NAMALWA (cell line): ENCODE measurements around the gene BANP.
"Not testable (repeated sequence)": the region's sequence is repeated elsewhere in the genome, so short reads cannot be mapped to it uniquely, and the experiment has no call there.

Source experiments
- DNase-seq: peaks from one replicate; pipeline ENCODE4 v3.0.0-alpha.2; 2015; ENCODE audit warnings: low spot score

Gene BANP

GRCh38 chr16:87927195-87927562 lies 24.1 kb upstream of the BANP start:
- DNase-seq = no peak

- no peak for DNase-seq
Observed at GRCh38 chr16:87929986-87930385, 21.2 kb upstream of the BANP start.

- DNase-seq = peak; percentile 43
Observed at GRCh38 chr16:87930456-87930855, 20.8 kb upstream of the BANP start.

- no peak for DNase-seq
Observed at GRCh38 chr16:87931504-87931903, 19.7 kb upstream of the BANP start.

- DNase-seq = not testable (repeated sequence)
Observed at GRCh38 chr16:87932475-87933139, 18.6 kb upstream of the BANP start.

GRCh38 chr16:87933140-87933495 lies 18.1 kb upstream of the BANP start:
- DNase-seq = no peak

- DNase-seq = not testable (repeated sequence)
Observed at GRCh38 chr16:87934752-87935425, 16.3 kb upstream of the BANP start.

DNA sequence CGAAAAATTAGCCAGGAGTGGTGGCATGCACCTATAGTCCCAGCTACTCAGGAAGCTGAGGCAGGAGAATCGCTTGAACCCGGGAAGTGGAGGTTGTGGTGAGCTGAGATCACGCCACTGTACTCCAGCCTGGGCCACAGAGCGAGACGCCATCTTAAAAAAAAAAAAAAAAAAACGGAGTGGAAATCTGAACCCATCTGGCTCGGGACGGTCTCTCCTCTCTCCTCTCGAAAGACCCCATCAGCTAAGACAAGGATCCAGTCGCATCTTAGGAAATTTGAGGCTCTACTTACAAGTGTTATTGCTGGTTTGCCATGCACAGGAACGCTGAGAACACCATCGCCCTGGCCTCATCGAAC lies 15.2 kb upstream of the BANP start:
- DNase-seq = not testable (repeated sequence)

DNA sequence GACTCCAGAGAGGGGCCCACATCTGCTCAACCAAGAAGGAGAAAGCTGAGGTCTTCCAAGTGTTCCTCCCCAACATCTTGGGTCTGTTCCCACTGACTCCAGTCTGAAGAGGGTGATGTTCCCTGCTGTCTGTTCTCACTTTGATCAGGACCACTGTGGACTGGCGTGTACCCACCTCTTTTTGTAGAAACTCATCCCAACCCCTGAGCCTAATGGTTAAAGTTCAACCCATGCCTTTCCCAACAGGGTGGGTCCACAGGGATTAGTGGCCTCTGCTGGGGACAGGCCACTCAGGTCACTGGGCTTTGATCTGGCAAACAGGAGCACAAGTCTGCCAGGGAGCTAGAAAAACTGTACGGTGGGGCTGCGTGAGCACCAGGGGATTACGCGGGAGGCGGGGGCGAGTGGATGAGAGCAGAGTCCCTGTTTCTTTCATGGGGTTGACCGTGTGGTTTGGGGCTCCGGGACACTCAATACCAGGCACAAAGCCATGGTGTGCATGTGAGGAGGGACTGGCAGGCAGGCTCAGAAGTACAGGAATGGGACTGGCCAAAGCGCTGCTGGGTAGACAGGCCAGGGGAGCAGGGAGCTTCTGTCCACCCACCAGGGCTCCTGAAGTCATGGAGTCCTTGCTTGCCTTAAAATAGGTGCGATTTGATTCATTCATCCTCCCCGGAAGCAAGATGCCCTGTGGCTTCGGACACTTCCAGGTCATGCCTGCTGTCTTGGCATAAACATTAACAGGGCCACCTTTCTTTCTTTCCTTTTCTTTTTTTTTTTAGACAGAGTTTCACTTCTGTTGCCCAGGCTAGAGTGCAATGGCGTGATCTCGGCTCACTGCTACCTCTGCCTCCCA lies 14.6 kb upstream of the BANP start, which contains the start of gene CA5A:
TSS of gene CA5A (minus strand) at position 155 of the 856 bp plus-strand sequence. CDS start at position 76, 79 bp downstream.
- DNase-seq = no peak

GRCh38 chr16:87937231-87937542 lies 14.0 kb upstream of the BANP start:
- not testable (repeated sequence) for DNase-seq

DNA sequence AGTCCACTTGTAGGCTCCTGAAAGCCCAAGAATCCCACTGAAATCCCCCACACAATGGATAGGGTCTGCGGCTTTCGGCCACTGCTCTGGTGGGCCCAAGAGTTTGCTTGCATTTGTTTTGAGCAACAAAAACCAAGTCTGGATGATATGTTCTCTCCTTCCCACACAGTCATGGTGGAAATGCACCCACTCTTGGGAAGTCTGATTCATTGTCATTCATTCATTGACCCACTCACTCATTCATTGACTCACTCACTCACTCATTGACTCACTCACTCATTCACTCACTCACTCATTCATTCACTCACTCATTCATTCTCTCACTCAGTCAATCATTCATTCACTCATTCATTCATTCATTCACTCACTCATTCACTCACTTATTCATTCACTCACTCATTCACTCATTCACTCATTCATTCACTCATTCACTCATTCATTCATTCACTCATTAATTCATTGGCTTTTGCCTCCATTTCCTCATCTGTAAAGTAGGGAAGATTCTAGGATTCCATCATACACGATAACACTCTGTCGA lies 12.8 kb upstream of the BANP start:
- DNase-seq = no peak

DNA sequence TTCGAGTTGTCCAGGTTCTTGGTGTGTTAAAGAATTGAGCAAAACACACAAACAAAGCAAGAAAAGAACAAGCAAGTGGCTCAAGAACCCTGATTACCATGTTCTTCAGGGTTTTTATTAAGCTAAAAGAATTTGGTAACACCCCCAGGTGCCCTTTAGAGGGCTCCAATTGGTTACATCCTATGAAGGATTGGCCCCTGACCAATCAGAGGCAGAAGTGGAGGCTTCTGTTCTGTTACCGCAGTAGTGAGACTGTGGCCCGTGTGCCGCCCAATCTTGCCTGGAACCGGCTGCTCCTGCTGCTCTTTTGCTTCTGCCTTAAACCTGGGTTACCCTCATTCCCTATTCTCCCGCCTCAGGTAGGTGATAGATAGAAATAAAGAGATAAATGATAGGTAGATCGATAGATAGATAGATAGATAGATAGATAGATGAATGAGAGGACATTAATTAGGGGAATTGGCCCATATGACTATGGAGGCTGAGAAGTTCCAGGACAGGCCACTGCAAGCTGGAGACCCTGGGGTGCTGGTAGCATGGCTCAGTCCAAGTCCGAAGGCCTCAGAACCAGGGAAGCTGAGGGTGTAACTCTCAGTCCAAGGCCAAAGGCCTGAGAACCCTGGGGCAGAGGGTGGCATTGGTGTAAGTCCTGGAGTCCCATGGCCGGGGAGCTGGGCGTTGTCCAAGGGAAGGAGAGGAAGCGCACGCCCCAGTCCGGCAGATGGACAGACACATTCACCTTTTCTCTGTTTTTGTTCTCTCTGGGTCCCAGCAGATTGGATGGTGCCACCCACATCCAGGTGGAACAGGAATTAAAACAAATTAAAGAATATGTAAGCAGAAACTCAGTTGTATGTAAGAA lies 11.4 kb upstream of the BANP start:
- DNase-seq = peak; percentile 38

GRCh38 chr16:87942680-87943079 lies 8.6 kb upstream of the BANP start:
- no peak for DNase-seq

- no peak for DNase-seq
Observed at GRCh38 chr16:87945351-87946042, 5.7 kb upstream of the BANP start.

DNA sequence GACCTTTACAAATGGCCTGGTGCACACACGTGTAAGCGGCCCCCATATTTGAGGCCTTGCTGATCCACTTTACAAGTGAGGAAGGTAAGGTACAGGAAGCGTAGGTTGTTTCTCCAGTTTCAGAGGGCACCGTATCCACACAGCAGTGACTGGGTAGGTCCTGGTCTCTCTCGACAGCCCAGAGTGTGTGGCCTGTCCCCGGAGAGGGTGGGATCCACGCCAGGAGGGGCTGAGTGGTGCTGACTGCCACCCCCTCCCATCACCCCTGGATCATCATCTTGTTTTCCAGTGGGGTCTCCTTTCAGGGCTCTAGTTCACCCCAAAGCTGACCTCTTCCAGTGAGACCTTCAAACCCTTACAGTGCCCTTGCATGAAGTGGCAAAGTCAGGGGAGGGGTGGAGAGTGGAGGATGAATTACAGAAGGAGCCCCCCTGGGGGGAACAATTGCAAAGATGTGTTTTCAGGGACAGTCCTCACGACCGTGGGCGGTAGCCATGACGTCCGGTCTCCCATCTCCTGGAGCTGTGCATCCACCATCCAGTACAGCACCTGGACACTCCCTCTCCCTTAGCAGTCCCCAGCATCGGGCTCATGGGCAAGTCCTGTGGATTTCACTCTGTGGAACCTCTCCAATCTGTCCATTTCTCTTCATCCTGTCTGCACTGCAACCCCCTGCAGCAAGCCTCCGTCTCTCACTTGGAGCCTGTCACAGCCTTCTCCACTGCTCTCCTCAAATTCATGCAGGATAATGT lies 4.5 kb upstream of the BANP start:
- no peak for DNase-seq

- no peak for DNase-seq
Observed at GRCh38 chr16:87947356-87948118, 3.7 kb upstream of the BANP start.

DNA sequence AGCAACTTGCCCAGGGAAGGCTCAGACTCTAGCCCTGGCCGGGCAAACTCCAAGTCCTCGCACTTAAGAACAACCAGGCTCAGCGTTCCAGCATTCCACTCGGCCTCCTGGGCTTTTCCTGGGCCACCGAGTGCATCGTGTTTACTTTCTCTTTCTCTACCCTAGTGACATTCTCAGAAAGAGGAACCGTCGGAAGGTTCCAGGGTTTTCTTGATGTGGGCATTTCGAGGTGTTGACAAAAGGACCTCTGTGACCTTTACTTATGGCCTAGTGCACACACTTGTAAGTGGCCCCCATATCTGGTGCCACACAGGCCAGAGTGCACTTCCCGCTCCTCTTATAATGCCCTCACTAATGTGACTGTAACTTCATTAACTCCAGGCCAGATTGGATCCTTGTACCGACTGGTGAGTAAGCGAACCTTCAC lies 3.1 kb upstream of the BANP start:
- no peak for DNase-seq

- DNase-seq = no peak
Observed at GRCh38 chr16:87948735-87949070, 2.5 kb upstream of the BANP start.

- no peak for DNase-seq
Observed at GRCh38 chr16:87949071-87949744, 2.0 kb upstream of the BANP start.
